KOPT-K1 (cell line): ENCODE measurements around the gene XPNPEP1.

ENCODE experiments used
- H3K27ac ChIP-seq: fragments of 200-600 bp; sonication (generic); 2 replicates; pipeline ENCODE4 v1.5.1; 2016; ENCODE audit warnings: antibody characterized with exemption, mild to moderate bottlenecking, low read depth, low read length; ENCODE audit not compliant: poor library complexity, severe bottlenecking
- H3K36me3 ChIP-seq: fragments of 200-600 bp; sonication (generic); 2 replicates; pipeline ENCODE4 v1.5.1; 2017; ENCODE audit warnings: antibody characterized with exemption, mild to moderate bottlenecking, low read length, moderate library complexity; ENCODE audit not compliant: insufficient read depth
- H3K9me3 ChIP-seq: fragments of 200-600 bp; sonication (generic); 2 replicates; pipeline ENCODE4 v1.5.1; 2017; ENCODE audit warnings: antibody characterized with exemption, low read length, mild to moderate bottlenecking; ENCODE audit not compliant: insufficient read depth, poor library complexity, severe bottlenecking

XPNPEP1 gene

DNA sequence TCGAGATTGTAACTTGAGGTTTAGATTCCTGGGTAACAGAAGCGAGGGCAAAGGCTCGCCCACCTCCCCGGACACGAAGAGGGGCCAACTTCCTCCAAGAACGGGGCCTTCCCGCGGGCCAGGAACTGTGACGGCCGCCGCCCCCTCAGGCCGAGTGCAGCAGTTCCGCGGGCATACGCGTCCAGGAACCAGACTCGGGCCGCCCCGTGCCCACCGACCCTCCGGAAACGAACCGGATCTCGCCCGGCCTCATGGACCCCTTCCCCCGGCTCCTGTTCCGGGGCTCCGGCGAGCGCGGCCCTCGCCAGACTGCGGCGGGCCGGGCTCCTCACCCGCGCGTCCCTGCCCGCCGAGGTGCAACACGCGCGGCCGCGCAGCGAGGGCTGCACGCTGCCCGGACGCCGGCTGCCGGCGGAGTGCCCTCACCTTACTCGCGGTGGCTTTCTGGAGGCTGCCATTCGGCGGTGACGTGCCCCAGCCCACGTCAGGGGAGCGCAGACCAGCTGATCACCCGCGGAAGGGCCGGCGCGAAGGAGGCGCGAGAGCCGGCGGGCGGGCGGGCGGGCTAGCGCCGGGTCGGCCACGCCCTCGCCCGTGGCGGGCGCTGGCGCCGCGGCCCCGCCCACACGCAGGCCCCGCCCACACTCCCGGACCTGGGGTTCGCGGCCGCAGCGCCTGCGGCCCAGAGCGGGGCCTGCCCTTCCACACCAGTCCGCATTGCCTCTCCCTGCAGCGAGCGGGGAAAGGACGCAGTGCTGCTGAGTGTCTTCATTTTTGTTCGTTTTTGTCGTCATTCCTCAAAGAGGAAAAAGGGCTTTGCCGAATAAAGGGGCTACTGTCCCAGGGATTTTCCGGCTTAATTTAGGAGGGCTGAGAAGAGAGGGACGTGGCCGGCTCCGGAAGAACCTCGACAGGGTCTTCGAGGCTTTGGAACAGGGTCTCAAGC is at the start of gene XPNPEP1:
Gene XPNPEP1 (minus strand): TSS at position 536 of the 946 bp plus-strand sequence. CDS start 78 bp downstream, at position 458.
- H3K9me3 ChIP-seq = no peaks in the 10 kb centered on the region
- H3K36me3 ChIP-seq = peaks cover 5% of the 10 kb centered on the region; the same call in 1 of the 2 replicates
- H3K27ac ChIP-seq = peak within 1 kb of the TSS; percentile 65

DNA sequence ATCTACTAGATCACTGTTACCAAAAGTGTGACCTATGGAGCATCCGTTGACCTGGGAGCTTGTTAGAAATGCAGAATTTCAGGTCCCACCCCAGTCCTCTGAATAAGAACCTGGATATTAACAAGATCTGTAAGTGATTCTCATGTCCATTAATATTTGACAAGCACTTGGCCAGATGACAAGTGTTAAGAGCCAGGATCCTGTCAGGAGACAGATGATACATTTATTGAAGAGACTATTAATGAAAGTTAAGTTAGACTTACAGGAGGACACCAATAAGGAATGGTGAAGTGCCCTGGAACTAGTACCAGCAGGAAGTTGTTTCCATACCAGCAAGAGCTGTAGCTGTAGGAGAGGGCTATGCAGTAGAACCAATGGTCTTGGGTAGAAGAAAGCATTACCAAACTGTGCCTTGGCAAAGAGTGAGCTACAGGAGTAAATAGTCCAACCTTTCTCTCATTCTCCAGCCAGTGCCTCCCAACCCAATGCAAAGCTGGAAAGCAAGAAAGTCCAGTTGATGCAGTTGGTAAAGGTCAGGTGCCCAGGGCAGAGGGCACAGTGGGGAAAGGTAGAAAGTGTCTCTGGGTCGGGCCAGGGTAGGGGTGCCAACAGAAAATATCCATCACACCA is 49.2 kb upstream of the XPNPEP1 start:
- Histone ChIP-seq H3K36me3 (no peaks in the 10 kb centered on the region), H3K27ac (no peak overlapping the region), H3K9me3 (peaks cover 5% of the 10 kb centered on the region)

DNA sequence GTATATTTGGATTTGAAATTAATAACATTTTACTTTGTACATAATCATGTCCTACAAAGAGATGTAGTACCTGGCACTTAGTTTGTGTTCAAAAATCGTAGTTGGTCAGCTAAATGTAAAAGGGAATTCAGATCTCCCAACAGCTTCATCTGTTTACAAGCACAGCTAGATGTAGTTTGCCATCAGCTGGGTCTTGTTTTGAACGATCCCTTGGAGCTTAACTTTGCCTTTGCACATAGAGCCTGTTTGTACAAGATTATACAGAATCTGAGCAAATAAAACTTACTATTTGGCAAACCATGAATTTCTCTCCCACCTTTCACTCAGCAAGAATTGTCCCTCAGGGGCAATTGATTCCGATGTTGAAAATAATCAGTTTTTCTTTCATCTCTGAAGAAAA is 48.3 kb upstream of the XPNPEP1 start:
- H3K36me3 ChIP-seq = no peaks in the 10 kb centered on the region

DNA sequence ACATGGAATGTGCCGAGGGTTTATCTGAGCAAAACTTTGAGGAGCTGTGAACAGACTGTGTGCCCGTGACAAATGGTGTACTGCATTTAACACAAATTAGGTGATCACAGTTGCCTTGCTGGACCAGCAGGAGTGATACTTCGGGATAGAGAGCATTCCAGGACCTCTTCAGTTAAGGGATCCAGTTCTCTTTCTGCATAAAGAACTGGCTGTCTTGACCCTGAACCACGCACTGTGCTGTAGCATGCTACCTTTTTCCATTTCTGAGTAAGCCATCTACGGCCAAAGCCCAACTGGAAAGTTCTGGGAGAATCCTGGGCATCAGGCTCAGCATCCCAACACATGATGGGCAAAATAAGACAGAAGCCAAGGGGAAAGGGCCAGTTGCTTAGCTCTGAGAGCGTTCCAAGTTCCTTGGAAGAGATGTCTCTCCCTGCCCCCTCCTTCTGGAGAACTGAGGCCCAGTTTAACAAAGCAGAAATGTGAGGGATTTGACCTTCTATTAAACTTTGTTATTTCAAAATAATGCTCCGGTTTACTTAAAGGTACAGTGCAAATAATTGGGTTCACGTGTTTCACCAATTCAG is 46.5 kb upstream of the XPNPEP1 start:
- peaks cover 5% of the 10 kb centered on the region for H3K9me3 ChIP-seq
- no peaks in the 10 kb centered on the region for H3K36me3 ChIP-seq
- H3K27ac ChIP-seq = no peak overlapping the region

More for the DNA sequence above, 48.3 kb upstream of the XPNPEP1 start:
- H3K27ac ChIP-seq = no peak overlapping the region
- H3K9me3 ChIP-seq = peaks cover 5% of the 10 kb centered on the region

DNA sequence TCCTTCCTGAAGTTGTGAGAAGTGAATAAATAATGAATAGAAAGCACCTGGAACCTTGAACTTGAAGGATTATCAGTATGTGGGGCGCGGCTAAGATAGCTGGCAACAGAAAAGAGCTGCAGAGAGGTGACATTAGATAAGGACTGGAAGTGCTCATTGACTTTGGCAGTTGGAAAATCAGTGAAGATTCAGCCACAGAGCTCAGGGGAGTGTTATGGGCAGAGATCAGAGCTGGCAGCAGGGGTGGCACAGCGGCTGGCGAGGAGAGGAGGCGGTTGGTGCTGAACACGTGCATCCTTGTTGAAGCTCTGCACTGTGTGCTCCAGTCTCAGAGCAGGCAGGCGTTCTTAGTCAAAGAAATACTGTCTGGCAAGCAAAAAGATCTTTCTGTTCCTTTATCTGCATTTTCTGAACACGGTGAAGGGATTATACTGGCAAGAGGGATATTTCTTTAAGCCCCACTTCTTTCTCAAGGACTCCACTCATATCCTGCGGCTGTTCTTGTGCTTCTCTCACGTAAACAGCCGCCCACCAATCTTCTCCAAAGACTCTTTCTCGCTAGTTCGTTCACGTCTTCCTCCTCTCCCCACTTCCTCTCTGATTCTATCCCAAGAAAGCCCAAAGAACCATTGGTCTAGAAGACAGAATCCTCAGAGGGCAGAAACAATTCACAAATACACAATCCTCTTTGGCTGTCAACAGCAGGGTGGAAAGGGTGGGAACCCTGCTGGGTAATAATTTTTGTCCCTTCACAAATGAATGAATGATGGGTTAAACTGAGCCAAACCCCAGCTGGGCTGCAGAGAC is 45.8 kb upstream of the XPNPEP1 start:
- no peak overlapping the region for H3K27ac ChIP-seq
- peaks cover 5% of the 10 kb centered on the region for H3K9me3 ChIP-seq
- H3K36me3 ChIP-seq = no peaks in the 10 kb centered on the region

DNA sequence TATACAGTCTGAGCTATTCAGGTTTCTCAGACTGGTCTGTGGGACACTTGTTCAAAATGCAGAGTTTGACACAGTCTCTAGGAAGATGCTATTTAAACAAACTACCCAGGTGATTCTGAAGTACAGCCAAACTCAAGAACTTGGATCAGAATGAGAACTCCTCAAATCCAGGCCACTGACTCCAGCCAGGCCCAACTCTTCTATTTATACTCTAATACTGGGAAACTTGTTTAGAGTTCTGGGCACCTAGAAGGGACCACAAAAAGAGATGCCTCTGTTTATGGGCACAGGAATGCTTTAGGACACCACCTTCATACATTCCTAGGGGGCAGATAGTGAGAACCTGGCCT is 44.4 kb upstream of the XPNPEP1 start:
- no peak overlapping the region for H3K27ac ChIP-seq
- peaks cover 5% of the 10 kb centered on the region for H3K9me3 ChIP-seq
- no peaks in the 10 kb centered on the region for H3K36me3 ChIP-seq

DNA sequence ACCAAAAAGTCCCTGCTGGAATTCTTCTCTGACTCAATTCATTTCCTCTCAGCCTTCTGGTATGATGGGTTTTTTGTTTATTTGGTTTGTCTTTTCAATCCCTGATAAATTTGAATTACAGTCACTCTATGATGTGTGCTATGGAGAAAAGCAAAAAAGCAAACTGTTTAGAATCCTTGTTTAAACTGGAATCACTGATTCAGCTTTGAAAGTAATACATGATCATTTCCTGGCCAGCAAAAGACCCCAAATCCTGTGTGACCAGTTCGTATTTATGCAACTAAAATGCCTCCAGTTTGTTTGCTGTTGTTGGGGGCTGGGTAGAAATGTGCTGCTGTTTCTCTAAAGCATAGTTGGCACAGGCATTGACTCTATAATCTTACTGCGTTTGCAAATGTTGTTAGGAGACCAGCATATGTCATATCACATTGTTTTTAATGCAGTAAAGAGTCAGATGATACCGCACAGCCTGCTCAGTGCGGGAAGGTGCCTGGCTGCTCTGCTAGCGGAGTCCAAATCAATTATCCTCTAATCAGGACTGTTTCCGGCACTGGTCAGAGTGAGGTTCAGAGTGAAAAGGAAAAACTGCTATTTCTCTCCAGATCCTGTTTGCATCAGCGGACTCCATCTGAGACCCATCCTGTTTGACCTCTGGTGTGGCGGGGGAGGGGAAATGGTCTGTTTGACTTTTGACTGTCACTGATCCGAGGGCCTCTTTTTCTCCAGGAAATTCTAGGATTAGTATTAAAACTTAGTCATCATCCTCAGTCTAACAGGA is 43.8 kb upstream of the XPNPEP1 start:
- Histone ChIP-seq H3K36me3 (no peaks in the 10 kb centered on the region), H3K27ac (no peak overlapping the region)

DNA sequence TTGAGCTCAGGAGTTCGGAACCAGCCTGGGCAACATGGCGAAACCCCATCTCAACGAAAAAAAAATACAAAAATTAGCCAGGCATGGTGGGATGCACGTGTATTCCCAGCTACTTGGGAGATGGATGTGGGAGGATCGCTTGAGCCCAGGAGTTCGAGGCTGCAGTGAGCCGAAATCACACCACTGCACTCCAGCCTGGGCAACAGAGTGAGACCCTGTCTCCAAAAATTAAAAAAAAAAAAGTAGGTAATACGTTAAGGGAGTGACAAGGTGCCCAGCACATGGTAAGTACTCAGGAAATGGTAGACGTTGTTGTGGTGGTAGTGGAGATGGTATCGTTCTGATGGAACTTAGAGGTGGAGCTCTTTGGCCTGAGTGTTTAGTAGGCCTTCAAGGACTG is 41.0 kb upstream of the XPNPEP1 start:
- Histone ChIP-seq H3K27ac (no peak overlapping the region), H3K9me3 (peaks cover 5% of the 10 kb centered on the region), H3K36me3 (no peaks in the 10 kb centered on the region)

More for the DNA sequence above, 43.8 kb upstream of the XPNPEP1 start:
- peaks cover 5% of the 10 kb centered on the region for H3K9me3 ChIP-seq

DNA sequence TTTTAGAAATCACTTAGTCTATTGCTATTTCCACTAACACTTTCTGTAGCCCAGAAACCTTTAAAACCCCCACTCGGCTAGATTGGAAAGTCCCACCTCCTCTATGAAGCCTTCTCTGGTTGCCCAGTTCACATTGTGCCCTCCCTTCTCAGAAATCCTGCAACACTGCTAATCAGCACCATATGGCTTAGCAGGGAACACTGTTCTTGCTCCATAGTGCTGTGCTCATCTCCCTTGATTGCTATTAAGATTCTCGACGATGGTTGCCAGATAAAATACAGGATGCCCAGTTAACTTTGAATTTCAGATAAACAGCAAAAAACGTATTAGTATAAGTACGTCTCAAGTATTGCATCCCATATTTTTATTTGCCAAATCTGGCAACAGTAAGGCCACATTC is 40.1 kb upstream of the XPNPEP1 start:
- H3K27ac ChIP-seq = no peak overlapping the region
- no peaks in the 10 kb centered on the region for H3K36me3 ChIP-seq
- no peaks in the 10 kb centered on the region for H3K9me3 ChIP-seq

DNA sequence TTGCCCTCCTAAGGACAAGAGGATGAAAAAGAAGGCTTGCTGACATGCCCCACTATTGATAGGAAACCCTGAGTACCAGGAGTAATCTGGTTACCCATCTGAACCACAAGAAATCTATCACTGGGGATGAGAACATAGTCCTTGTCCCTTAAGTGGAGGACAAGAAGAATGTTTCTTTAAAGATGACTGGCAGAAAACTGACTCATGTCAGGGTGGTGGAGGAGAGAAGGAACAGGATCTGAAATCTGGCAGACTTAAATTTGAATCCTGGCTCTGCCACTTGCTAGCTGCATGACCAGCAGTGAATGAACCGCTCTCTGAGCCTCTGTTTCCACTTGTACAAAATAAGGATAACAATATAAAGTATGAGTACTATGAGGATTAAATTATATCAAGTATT is 38.9 kb upstream of the XPNPEP1 start:
- H3K27ac ChIP-seq = no peak overlapping the region

DNA sequence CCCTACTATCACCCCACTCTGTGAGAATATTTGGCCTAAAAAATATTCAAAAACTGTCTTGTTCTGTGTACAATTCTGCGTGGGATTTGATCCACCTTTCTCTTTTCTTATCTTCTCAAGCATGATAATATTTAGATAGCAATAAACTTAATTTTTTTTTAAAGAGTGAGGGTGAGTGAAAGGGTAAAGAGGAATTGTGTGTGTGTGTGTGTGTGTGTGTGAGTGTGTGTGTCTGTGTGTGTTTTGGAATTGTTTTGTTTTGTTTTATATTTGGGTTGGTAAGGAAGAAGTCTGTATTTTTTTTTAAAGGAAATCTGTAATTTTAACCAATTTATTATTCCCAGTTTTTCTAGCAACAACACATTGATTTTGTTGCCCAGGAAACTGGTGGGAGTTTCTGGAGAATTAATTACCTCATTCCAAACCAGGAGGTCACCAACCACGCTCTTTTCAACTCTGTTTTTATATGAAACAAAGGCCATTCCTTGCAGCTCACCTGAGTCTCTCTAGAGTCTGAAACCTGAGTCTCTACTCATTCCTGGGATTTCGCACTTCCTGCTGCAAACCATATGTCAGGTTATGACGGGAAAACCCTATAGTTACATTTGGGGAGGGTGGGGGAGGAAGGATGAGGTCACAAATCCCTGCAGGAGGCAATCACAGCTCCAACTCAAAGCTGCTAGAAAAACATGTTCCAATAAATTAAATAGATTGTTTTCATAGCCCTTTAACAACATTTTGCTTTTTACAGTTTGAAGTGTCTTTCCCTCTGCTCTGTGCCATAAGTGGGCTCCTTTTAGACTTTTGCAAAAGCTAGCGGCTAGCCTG is 38.1 kb upstream of the XPNPEP1 start:
- Histone ChIP-seq H3K9me3 (no peaks in the 10 kb centered on the region), H3K27ac (no peak overlapping the region), H3K36me3 (no peaks in the 10 kb centered on the region)

More for the DNA sequence above, 38.9 kb upstream of the XPNPEP1 start:
- H3K36me3 ChIP-seq = no peaks in the 10 kb centered on the region
- no peaks in the 10 kb centered on the region for H3K9me3 ChIP-seq

DNA sequence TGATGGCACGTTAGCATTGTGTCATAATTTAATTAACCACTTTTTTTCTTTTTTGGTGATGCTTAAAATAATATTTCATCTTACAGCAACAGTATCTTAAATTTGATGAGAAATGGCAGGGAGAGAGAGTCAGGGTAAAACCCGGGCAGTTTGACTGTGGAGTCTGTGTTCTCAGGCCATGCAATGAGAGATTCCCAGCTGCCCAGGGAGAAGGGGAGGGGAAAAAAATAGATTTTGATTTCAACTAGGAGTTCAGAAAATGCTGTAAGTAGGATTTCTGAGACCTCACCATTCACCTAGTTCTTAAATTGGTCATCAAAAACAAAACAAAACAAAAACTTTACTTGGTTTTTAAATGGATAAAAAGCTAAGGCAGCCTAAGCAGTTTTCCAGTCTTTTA is 37.4 kb upstream of the XPNPEP1 start:
- Histone ChIP-seq H3K9me3 (no peaks in the 10 kb centered on the region), H3K36me3 (no peaks in the 10 kb centered on the region), H3K27ac (no peak overlapping the region)

DNA sequence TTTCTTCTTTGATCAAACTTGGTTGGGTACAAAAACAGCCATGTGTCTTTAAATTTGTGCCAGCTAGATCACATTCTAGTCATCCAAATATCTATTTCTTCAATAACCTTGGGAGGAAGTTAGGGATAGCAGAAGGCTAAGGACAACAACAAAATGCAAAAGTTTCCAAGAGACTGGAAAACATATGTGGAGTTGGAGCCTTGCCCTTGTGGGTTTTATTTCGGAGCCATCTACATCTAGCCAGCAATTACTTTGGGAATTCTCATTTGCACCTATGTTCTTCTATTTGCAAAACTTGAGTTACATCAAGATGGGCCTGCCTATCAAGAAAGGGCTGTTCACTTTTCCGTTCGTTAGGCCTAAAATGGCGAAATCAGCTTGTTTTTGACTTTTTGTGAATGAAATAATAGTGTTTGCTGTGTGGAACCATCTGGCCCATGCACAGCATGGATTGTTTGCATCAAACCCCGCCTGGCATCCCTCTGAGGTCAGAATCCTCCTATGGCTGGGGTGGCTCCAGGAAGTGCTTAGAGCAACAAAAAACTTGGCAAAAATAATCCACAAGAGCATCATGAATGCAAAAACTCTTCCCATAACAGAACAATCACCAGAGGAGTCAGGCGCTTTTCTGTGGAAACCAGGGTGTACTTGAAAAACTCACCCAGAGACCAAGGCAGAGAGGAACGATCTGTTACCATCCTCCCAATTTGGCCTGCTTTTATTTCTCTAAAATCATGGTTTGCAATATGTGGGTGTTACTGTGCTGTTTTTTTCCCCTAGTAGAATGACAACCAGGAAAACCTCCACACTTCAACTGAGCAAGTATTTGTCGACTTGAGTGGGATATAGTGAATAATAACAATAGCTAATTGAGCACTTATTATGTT is 36.2 kb upstream of the XPNPEP1 start:
- Histone ChIP-seq H3K36me3 (no peaks in the 10 kb centered on the region), H3K9me3 (no peaks in the 10 kb centered on the region)

More for the DNA sequence above, 36.2 kb upstream of the XPNPEP1 start:
- no peak overlapping the region for H3K27ac ChIP-seq
